Anterior cingulate cortex (tissue), 58 donors: ENCODE measurements around the gene DYNC2I2.

Experiments
- DNase-seq, 58 donors: peaks; one replicate each; lab custom pipeline; 2025; lab: John Stamatoyannopoulos, UW

The DYNC2I2 gene

DNA sequence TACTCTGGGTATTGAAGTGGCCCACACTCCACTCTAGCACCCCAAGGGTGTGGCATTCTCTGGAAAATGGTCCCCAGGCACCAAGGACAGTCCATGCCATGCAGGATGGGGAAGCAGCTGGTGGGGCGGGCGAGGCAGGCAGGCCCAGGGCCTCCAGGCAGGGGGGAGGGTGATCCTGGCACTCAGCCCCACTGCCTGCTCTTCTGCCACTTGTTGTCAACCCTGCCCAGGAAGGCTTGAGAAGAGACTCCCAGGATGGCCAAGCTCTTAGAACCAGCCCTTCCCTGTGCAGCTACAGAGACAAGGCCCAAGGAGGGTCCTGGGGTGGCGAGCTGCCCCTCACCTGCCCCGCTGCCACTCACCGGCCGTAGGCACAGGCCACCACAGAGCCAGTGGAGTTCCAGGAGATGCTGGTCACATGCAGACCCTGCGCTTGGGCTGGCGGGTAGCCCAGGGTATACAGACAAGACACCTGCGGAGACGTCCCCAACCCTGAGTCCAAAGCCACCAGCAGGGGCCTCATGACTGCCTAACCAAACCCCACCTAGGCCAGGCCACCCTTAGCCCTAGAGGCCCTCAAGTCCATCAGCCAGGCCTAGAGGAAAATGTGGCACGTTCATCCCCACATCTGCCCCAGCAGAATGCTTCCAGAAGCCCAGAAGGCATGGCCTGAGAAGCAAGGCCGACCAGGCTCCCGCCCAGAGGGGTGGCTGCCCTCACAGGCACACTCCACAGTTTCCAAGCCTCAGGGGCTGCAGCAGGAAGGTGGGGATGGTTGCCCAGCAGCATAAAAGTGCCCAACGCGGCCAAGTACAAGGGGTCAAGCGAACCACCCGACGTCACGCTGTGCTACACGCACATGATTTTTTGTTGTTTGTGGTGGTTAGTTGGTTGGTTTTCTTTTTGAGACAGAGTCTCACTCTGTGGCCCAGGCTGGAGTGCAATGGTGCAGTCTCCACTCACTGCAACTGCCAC is 19.8 kb downstream of the DYNC2I2 start:
- no peak for DNase-seq

DNA sequence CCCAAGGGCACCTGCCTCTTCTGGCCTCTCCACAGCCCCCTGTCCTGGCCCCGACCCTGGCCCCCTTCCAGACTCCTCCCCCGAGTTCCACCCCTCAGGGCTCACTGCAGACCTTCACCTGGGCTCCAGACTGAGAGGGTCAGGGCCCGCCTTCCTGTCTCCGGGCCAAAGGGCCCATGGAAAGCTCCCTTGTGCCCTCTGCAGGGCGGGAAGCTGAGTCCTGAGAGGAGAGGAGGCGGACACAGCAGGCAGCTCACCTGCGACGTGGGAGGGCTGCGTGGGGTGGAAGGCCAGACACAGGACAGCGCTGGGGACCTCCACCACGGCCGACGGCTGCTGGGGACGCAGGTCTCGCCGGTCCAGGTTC is 20.6 kb downstream of the DYNC2I2 start:
- DNase-seq = no peak

DNA sequence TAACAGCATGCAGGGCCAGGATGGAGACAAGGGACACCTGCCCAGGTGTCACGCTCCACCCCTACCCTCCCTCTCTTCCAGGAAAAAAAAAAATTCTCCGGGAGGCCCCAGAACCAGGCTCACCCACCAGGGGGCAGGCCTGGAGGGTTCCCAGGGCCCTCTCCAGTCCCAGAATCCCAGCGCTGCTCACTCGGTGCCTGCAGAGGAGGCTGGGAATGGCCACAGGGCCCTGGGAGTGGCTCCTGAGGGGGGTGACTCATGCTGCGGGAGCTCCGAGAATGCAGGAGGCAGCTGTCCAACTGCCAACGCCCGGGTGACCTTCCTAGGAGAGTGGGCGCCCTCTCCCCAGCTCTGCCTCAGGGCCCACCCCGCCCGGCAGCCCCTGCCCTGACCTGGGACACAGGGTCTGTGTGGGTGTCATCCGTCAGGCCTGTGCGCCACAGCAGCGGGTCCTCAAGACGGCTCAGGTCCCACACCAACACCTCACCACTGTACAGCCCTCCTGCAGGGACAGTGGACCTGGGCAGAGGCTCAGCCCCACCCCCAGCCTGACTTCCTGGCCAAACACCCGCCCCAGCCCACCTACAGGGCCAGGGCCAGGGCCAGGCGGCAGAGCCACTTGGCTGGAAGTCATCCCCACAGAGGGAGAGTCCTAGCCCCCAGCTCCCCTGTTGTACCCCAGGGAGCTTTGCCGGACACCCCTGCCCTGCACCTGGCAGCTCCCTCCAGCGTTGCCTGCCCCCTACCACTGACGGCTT is 21.2 kb downstream of the DYNC2I2 start:
- peak in 6 of 58 donors; percentile 18 to 70 (median 36) for DNase-seq

DNA sequence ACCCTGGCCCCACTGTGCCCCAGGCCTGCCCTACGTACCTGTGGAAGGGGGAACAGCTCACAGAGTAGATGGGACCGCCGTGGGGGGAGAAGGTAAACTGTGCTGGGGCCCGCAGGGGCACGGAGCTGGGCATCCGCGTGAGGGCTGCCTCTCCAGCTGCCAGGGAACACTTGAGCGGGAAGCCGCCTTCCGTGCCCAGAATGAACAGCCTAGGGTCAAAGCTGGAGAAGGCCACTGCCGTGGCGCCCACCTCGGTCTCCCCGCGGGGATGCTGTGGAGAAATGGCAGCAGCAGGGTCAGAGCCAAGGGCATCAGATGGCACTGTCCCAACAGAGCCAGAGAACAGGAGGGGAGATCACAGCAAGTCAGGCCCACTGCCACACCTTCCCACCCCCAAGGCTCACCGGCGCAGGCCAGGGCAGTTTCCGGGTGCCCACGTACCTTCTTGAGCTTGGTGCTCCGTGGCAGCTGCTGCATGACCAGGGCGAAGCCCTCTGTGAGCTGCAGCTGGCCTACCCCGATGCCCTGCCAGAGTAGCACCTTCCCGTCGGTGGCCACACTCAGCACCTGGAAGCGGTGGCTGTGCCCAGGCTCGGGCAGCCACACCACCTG is 21.9 kb downstream of the DYNC2I2 start:
- no peak for DNase-seq

DNA sequence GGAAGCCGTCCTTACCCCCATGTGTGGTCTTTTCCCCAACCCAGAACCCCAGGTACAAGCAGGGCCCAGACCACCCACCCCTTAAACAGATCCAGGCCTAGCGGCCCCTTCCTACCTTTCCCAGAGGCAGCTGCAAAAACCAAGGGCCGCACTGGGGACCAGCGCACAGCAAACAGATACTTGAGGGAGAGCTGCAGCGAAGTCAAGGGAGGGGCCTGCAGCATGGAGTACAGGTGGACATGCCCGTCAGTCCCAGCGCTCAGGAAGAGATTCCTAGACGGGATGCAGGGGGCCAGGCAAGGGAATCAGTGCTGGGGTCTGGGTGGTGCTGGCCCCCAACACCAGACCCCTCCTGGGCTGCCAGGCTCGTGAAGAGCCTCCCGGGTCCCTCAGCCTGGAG is 22.5 kb downstream of the DYNC2I2 start:
- DNase-seq = no peak

DNA sequence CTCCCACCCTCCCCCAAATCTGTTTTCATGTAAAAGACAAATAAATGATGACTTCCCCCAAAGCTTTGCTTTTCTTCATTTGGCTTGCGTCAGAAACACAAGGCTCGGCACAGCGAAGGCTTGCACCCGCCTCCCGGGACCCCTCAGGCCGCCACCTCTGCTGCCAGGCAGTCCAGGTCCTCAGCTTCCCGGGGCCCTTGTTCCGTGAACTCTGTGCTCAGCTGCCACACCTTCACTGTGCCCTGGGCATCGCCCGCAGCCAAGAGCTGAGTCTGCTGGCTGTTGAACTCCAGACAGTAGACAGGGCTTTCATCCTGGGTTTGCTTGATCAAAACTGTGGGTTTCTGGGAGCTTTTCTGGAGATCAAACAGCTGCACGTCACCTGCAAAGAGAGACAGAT is 23.0 kb downstream of the DYNC2I2 start:
- DNase-seq = no peak

DNA sequence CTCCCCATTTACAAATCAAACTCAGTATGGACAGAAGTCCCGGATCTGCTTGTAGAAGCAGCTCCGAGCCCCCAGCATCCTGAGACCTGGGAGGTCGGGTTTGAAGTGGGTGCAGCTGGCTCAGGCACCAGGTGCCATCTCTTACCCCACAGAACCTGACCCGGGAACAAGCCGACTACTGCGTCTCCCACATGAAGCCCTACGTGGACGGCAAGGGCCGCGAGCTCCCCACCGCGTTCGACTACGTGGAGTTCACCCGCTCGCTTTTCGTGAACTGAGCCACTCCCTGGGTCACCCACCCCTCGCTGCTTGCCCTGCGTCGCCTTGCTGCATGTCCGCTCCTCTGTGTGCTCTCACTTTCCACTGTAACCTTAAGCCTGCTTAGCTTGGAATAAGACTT is 23.6 kb downstream of the DYNC2I2 start:
- no peak for DNase-seq

DNA sequence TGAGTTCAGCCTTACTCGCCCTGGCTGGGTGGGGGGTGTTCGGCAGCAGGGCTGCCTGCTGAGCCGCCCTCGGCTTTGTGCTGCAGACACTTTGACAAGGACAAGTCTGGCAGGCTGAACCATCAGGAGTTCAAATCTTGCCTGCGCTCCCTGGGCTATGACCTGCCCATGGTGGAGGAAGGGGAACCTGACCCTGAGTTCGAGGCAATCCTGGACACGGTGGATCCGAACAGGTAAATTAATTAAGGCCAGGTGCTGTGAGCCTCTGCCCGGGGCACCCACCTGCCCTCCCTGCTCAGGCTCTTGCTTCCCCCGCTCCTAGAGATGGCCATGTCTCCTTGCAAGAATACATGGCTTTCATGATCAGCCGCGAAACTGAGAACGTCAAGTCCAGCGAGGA is 24.2 kb downstream of the DYNC2I2 start:
- no peak for DNase-seq

DNA sequence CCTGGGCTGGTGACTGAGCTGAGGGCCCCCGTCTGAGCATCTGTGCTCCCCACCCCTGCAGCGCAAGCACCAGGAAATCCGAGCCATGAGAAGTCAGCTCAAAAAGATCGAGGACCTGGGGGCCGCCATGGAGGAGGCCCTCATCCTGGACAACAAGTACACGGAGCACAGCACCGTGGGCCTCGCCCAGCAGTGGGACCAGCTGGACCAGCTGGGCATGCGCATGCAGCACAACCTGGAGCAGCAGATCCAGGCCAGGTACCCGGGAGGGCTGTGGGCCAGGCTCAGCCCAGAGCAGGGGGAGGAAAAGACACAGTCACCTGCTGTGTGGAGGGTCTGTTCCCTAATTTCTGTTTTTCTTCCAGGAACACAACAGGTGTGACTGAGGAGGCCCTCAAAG is 24.6 kb downstream of the DYNC2I2 start:
- DNase-seq = no peak

DNA sequence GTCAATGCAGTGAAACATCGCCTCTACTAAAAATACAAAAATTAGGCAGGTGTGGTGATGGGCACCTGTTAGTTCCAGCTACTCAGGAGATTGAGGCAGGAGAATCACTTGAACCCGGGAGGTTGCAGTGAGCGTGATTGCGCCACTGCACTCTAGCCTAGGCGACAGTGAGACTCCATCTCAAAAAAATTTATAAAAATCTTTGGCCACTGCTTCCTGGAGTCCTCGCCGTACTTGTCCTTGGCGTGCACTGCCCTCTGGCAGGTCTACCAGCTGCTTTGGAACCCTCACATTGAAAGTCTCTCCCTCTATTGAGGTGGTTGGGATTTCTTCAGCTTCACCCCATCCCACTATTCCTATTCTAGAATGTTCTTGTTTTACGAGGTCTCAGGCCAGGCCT is 25.0 kb downstream of the DYNC2I2 start:
- DNase-seq = no peak

DNA sequence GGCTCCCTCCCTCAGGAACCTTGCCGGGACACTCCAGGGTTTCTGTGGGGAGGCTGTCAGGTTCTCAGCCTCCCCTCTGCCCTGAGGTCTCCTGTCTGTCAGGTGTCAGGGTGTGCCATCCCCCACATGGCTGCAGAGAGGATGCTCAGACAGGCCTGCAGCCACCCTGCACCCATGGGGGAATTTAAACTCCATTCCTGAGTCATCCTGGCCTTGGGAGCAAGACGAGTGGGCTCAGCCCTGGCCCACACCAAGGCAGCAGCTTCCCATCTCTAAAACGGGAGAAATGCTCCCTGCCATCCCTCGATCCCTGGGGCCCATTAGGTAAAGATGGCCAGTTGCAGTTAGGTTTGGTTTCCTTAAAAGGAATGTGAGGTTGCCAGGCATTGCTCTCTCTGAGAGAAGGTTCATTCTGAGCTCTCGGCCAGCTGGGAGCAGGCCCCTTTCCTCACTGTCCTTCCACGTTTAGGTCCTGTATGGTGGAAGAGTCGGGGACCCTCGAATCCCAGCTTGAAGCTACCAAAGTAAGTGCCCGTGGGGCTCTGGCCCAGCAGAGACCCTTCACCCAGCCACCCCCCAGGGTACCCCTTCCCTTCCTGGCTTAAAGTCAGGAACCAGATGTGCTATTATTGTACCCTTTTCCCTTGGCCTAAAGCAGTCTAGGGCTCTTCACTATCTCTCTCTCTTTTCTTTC is 26.6 kb downstream of the DYNC2I2 start:
- DNase-seq = no peak

DNA sequence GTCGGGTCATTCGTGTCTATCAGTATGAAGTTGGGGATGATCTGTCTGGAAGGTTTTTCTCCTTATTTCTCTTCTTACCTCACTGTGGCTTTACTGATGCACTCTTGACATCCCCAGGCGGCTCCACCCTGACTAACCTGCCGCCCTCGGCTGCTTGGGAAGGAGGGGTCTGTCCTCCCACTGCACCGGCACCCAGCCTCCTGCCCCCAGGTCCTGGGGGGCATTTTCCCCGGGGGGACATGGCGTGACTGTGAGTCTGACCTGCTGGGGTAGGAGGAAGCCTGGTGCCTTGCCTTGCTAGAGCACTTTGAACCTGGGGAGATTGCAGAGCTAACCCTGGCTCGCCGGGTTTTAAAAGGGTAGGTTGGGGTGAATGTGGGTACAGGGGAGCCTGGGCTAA is 27.5 kb downstream of the DYNC2I2 start:
- DNase-seq = no peak

DNA sequence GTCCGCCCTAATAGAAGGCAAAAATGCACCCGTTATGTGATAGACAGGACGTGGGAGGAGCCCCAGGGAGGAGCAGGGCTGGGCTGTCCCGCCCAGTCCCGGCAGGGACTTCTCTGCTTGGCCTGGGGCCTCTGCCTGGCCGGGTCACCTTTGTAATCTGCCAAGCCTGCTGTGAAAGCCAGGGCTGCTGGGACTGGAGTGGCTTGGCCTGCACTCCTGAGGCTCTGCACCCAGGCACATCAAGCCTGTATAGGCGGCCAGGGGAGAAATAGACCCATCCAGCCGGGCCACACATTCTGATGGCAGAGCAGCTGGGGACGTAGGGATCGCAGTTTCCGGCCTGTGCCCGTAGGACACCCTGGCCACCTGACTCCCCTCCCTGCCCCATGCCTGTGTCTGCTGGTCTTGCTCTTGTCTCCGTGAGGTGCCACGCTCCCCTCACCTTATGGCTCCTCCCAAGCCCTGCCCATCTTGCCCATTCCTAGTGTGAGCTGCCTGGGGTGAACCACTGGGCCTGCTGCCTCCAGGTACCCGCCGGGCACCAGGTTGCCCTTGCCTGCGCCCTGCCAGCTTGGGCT is 28.1 kb downstream of the DYNC2I2 start:
- peak in 32 of 58 donors; percentile 15 to 76 (median 41) for DNase-seq

DNA sequence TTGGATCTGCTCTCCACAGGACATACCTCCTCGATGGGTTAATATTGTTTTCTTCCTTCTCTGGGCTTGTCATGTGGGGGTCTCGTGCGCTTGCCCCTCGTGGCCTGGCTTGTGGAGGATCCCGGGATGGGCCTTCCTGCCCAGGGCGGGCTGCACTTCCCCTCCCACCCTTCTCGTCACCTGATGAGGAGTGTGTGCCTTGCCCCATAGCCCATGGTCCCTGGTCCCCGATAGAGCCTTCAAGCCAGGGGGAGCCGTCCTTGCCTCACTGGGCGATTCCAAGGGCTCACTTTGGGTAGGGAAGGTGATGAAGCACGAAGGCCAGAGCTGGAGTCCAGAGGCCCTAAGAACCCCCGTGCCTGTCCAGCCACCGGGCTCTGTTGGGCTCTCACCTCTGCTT is 28.7 kb downstream of the DYNC2I2 start:
- DNase-seq = no peak

DNA sequence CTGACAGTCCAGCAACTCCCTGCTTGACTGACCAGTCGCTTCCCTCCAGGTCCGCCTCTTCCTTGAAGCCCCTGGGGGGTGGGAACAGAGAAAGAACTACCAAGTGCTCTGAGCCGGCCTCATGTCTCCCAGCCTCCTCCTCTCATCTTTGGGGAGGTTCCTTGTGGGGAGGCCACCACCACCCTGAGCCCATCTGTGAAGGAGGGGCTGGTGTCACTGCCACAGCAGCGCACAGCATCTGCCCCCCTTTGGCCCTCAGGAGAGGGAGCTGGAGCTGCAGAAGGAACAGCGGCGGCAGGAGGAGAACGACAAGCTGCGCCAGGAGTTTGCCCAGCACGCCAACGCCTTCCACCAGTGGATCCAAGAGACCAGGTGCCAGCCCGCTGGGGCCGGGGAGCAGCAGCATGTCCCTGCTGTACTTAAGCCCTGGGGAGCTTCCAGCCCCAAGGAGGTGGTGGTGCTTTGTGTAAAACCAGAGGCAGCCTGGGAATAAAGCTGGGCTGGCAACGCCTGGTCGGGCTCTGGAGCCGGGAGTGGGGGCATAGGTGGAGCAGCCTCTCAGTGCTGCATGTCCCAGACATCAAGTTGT is 29.4 kb downstream of the DYNC2I2 start:
- peak in 31 of 58 donors; percentile 14 to 78 (median 44) for DNase-seq

DNA sequence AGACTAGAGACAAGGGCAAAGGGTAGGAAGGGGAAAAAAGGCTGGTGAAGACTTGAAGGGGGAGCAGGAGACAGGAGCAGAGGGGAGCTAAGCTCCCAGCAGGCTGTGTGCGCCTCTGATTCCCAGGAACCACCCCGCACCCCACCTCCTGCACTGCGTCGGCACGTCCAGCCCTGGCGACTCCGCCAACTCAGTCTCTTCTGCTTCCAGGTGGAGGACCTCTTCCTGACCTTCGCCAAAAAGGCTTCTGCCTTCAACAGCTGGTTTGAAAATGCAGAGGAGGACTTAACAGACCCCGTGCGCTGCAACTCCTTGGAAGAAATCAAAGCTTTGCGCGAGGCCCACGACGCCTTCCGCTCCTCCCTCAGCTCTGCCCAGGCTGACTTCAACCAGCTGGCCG is 30.5 kb downstream of the DYNC2I2 start:
- DNase-seq = no peak

DNA sequence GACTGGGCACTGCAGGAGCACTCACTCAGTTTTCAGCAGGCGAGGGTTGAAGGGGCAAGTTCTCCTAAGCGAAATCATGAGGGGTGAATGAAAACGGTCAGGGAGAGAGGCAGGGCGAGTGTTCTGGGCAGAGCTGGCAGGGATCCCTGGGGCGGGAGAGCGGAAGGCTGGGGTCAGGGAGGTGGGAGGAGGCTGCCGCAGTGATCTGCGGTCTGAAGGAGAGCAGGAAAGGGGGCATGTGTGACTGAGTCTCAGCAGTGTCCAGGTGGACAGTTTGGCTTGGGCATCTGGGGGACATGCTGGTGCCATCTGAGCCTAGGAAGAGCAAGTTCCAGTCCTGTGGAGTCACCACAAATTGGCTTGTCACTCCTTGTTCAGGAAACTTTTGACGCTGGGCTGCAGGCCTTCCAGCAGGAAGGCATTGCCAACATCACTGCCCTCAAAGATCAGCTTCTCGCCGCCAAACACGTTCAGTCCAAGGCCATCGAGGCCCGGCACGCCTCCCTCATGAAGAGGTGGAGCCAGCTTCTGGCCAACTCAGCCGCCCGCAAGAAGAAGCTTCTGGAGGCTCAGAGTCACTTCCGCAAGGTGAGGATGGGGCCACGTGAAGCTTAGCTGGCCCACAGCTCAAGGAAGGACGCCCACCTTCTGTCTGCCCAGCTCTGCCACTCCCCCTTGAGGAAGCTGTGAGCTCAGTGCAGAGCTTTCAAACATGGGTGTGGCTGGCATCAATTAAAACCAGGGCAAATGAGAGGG is 31.1 kb downstream of the DYNC2I2 start:
- DNase-seq = peak in 1 of 58 donors; percentile 28

DNA sequence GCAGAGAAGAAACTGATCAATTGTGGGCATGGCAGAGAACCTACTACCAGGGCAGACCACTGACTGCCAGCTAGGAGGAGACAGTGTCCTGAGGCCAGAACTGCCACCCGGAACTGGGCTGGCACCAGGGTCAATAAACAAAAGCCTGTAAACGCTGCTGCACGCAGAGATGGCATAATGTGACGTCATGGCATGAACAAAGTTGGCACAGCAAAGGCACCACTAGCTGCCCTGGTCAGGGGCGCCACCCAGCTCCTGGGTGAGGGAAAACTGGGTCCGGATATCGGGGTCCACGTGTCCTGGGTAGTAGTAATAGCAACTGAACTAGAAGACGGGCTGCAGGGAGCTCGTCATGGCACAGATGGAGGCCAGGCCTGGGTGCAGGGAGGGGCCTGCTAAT is 32.1 kb downstream of the DYNC2I2 start:
- DNase-seq = no peak
